Mucosa of rectum (tissue), 2 donors: ENCODE data around the gene TP53I13.
A peak's percentile ranks its signal among the peaks of the same experiment; 100 is the strongest.

Experiments
- H3K27ac ChIP-seq, 2 donors: one replicate each; pipeline ENCODE4 v1.7.0; 2013; ENCODE audit warnings: inconsistent platforms in 2 of 2, low read depth in 2 of 2, low read length in 2 of 2
- H3K27me3 ChIP-seq, 2 donors: one replicate each; pipeline ENCODE4 v1.7.0; 2013; ENCODE audit warnings: low read length in 2 of 2; ENCODE audit not compliant: control insufficient read depth in 2 of 2, insufficient read depth in 2 of 2
- H3K36me3 ChIP-seq, 2 donors: one replicate each; pipeline ENCODE4 v1.7.0; 2013; ENCODE audit warnings: low read length in 2 of 2; ENCODE audit not compliant: control insufficient read depth in 2 of 2, insufficient read depth in 2 of 2
- H3K4me1 ChIP-seq, 2 donors: one replicate each; pipeline ENCODE4 v1.7.0; 2013; ENCODE audit warnings: low read length in 2 of 2, mild to moderate bottlenecking in 1 of 2; ENCODE audit not compliant: control insufficient read depth in 2 of 2, insufficient read depth in 2 of 2
- H3K4me3 ChIP-seq, 2 donors: one replicate each; pipeline ENCODE4 v1.7.0; 2013; ENCODE audit warnings: low read length in 2 of 2
- H3K9ac ChIP-seq, 2 donors: one replicate each; pipeline ENCODE4 v1.7.0; 2013; ENCODE audit warnings: low read length in 2 of 2, low read depth in 1 of 2, mild to moderate bottlenecking in 1 of 2
- H3K9me3 ChIP-seq, 2 donors: one replicate each; pipeline ENCODE4 v1.7.0; 2013; ENCODE audit warnings: low read length in 2 of 2; ENCODE audit not compliant: control insufficient read depth in 2 of 2
- donor health status: healthy.
- donor health status: Normal muscosa, but diverticular disease.

Gene TP53I13

GRCh38 chr17:29611351-29612093, 43.0 kb downstream of the TP53I13 start:
- Histone ChIP-seq H3K4me3 (no peak overlapping the region), H3K9ac (no peak overlapping the region), H3K4me1 (peaks cover 24 to 27% of the 10 kb centered on the region in 2 donors), H3K27me3 (peaks cover 7 to 9% of the 10 kb centered on the region in 2 donors), H3K36me3 (no peaks in the 10 kb centered on the region), H3K9me3 (no peaks in the 10 kb centered on the region), H3K27ac (no peak overlapping the region)

GRCh38 chr17:29612094-29612403, 43.5 kb downstream of the TP53I13 start:
- Histone ChIP-seq H3K27ac (no peak overlapping the region), H3K27me3 (peaks cover 12 to 13% of the 10 kb centered on the region in 2 donors), H3K9me3 (no peaks in the 10 kb centered on the region), H3K36me3 (no peaks in the 10 kb centered on the region), H3K4me3 (no peak overlapping the region), H3K4me1 (peaks cover 29 to 32% of the 10 kb centered on the region in 2 donors), H3K9ac (no peak overlapping the region)

DNA sequence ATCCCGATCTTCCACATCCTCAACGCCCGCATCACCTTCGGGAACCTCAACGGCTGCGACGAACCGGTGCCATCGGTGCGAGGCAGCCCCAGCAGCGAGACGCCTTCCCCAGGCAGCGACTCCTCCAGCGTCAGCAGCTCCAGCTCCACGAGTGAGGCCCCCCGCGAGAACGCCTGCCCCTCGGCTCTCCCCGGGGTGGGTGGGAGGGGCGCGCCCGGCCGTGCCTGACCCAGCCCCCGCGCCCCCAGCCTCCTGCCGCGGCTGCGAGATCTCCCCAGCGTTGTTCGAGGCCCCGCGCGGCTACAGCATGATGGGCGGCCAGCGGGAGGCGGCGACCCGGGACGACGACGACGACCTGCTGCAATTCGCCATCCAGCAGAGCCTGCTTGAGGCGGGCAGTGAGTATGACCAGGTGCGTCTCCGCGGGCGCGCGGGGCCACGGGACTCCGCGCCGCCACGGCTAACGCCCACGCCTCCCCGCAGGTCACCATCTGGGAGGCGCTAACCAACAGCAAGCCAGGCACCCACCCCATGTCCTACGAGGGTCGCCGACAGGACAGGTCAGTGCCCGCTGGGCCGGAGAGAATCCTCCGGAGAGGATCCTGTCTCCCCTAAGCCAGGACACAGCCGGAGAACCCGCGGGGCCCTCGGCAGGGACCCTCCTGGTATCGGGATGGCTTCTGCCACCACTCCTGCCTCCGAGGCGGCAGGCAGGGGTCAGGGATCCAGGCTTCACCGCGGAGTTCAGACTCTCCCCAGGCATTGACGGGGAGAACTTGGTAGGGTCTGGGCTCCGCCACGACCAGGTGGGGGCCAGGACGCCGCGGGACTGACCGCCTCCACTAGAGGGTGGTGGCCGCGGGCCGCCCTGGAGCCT, 44.1 kb downstream of the TP53I13 start:
- Histone ChIP-seq H3K9ac (no peak overlapping the region), H3K27me3 (peaks cover 13 to 14% of the 10 kb centered on the region in 2 donors), H3K27ac (no peak overlapping the region), H3K36me3 (no peaks in the 10 kb centered on the region), H3K4me3 (no peak overlapping the region), H3K9me3 (no peaks in the 10 kb centered on the region), H3K4me1 (peaks cover 35 to 38% of the 10 kb centered on the region in 2 donors)

GRCh38 chr17:29613352-29613837, 44.9 kb downstream of the TP53I13 start:
- Histone ChIP-seq H3K36me3 (no peaks in the 10 kb centered on the region), H3K27me3 (peaks cover 13 to 14% of the 10 kb centered on the region in 2 donors), H3K9ac (peak overlapping the region in 1 of 2 donors; percentile 24), H3K4me1 (peaks cover 38 to 43% of the 10 kb centered on the region in 2 donors), H3K4me3 (peak overlapping the region; percentile 32 to 44), H3K27ac (no peak overlapping the region), H3K9me3 (no peaks in the 10 kb centered on the region)

GRCh38 chr17:29613856-29614255, 45.4 kb downstream of the TP53I13 start:
- no peaks in the 10 kb centered on the region for H3K36me3 ChIP-seq
- H3K4me1 ChIP-seq = peaks cover 38 to 43% of the 10 kb centered on the region in 2 donors
- H3K9ac ChIP-seq = no peak overlapping the region
- no peaks in the 10 kb centered on the region for H3K9me3 ChIP-seq
- no peak overlapping the region for H3K27ac ChIP-seq
- peak overlapping the region; percentile 32 to 44 for H3K4me3 ChIP-seq
- H3K27me3 ChIP-seq = peaks cover 14 to 16% of the 10 kb centered on the region in 2 donors

- Histone ChIP-seq H3K27me3 (peaks cover 14 to 21% of the 10 kb centered on the region in 2 donors), H3K9ac (no peak overlapping the region), H3K36me3 (no peaks in the 10 kb centered on the region), H3K27ac (no peak overlapping the region), H3K4me1 (peaks cover 38 to 43% of the 10 kb centered on the region in 2 donors), H3K9me3 (no peaks in the 10 kb centered on the region), H3K4me3 (peak overlapping the region in 1 of 2 donors; percentile 67)
These were observed 46.0 kb downstream of the TP53I13 start for GRCh38 chr17:29614349-29615047.

GRCh38 chr17:29615048-29615385, 46.5 kb downstream of the TP53I13 start:
- Histone ChIP-seq H3K27ac (peak overlapping the region in 1 of 2 donors; percentile 56), H3K36me3 (no peaks in the 10 kb centered on the region), H3K4me1 (peaks cover 38 to 43% of the 10 kb centered on the region in 2 donors), H3K4me3 (peak overlapping the region; percentile 56 to 67), H3K9ac (no peak overlapping the region), H3K9me3 (no peaks in the 10 kb centered on the region), H3K27me3 (peaks cover 14 to 21% of the 10 kb centered on the region in 2 donors)

- no peaks in the 10 kb centered on the region for H3K36me3 ChIP-seq
- peaks cover 14 to 21% of the 10 kb centered on the region in 2 donors for H3K27me3 ChIP-seq
- peak overlapping the region in 1 of 2 donors; percentile 56 for H3K27ac ChIP-seq
- H3K4me3 ChIP-seq = peak overlapping the region; percentile 56 to 67
- peak overlapping the region; percentile 6 to 32 for H3K9ac ChIP-seq
- H3K4me1 ChIP-seq = peaks cover 38 to 43% of the 10 kb centered on the region in 2 donors
- no peaks in the 10 kb centered on the region for H3K9me3 ChIP-seq
These were observed 47.2 kb downstream of the TP53I13 start for GRCh38 chr17:29615492-29616299.

DNA sequence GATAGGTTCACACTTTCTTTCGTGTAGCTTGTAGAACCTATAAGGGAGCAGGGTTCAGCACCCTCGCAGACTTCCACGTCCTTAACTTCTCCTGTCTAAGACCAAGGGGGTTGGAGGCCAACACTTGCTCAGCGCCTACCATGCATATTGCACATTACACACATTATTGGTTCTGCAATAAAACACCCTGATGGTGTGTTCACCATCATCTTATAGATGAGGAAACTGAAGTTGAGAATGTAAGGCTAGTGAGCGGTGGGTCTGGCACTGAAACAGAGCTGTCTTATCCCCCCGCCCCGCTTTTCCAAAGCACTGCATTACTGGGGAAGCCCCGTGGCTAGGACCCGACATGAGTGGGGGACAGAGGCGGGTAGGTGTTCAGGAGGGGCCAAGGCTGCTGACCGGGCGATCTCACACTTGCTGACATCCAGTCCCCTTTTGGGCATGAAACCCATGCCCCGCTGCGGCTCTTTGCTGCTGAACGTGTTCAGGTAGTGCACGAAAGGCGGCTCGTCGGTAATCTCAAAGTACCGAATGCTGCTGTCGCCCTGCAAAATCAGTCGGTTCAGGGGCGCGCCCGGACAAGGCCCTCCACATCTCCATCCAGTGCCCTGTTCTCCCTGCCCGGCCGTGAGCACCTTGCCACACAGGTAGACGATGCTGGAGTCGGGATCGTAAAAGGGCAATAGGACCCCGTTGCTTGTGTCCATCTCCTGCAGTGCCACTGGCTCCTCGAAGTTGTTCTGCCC, 48.0 kb downstream of the TP53I13 start:
- no peaks in the 10 kb centered on the region for H3K9me3 ChIP-seq
- H3K27me3 ChIP-seq = peaks cover 14 to 21% of the 10 kb centered on the region in 2 donors
- H3K36me3 ChIP-seq = no peaks in the 10 kb centered on the region
- peaks cover 38 to 43% of the 10 kb centered on the region in 2 donors for H3K4me1 ChIP-seq
- H3K27ac ChIP-seq = no peak overlapping the region
- peak overlapping the region; percentile 59 to 67 for H3K4me3 ChIP-seq
- H3K9ac ChIP-seq = peak overlapping the region in 1 of 2 donors; percentile 44
